SK-N-MC (cell line): ENCODE measurements around the gene ZNF366.

Experiments
- EZH2 ChIP-seq: fragments of 200-600 bp; sonication (generic); IDR thresholded peaks from one replicate; pipeline ENCODE4 v1.6.1; 2017; ENCODE audit warnings: antibody characterized with exemption
- POLR2AphosphoS5 ChIP-seq: IDR thresholded peaks from 2 replicates; pipeline ENCODE4 v1.6.1; 2012; ENCODE audit warnings: mild to moderate bottlenecking, low read depth, low read length, borderline replicate concordance

DNA sequence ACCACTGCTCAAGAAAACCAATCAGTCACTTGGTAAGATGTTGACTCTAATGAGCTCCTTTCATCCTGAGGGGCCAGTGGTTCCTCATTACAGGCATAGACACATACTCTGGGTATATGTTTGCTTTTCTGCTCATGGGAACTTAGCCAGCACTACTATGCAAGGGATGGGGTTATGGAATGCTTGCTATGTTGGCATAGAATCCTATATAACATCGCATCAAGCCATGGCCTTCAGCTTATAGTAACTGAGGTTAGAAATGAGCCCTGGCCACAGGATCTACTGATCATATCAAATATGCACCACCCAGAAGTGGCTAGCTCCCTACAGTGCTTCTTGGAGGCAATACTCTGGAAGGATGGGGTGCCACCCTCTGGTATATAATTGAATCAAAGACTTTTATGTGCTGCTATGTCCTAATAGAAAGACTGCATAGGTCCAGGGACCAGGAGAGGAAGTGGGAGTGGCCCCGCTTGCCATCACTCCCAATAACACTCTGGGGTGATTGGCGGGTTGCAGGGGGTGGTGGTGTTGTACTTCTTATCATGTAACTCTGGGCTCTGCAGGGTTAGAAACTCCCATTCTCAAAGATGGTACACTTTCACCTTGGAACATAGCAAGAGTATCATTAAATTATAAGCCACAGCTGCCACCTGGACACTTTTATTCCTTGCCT, 70.3 kb downstream of the ZNF366 start:
- no peak for TF ChIP-seq EZH2
- TF ChIP-seq POLR2AphosphoS5, result no peak
